NCI-H146 (cell line): Measurements from ENCODE around the gene RNASE13.
A peak's percentile ranks its signal among the peaks of the same experiment; 100 is the strongest.
"Not testable (repeated sequence)": the region's sequence is repeated elsewhere in the genome, so short reads cannot be mapped to it uniquely, and the experiment has no call there.

Source experiments
- DNase-seq: peaks from one replicate; lab custom pipeline; 2025; lab: John Stamatoyannopoulos, UW

Gene RNASE13

DNA sequence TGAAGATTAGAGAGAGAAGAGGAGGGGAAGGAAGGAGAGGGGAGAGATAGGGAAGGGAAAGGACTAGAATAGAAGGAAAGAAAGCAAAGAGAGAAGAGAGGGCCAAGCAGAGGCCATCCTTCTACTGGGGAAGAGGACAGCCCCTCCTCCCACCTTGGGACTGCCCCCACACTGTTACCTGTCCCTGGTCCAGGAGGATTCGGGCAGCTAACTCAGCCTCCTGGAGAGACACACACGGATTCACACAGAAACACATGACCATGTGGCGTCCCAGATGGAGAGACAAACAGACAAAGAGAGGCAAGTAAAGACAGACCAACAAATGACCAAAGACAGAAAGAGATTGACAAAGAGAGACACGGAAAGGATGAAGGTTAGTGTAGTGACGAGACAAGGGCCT lies 11.9 kb downstream of the RNASE13 start:
- no peak for DNase-seq

DNA sequence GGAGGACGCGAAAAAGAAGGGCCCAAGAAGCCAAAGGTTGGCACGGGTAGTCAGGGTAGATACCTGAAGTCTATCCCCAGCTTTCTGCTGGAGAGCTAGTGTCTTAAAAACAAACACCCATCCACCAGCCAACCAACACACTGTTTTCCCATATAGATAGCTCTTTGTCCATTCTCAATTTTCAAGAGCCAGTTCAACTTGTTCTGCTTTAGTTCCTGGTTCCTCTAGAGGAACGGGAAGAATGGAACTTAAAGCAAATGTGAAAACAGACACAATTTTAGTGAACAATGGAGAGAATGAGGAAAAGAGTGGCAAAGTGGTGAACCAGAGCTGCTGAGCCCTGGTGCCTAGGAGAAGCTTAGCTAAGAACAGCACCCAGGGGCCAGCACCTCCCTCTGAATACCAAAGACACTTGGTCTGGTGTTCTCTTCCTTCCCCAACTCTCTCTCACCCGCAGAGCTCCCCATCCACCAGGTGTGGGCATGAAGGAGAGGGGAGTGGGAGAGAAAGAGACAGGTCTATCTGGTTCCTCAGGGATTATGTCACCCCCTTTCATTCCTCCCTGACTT lies 13.5 kb downstream of the RNASE13 start:
- DNase-seq: no peak

DNA sequence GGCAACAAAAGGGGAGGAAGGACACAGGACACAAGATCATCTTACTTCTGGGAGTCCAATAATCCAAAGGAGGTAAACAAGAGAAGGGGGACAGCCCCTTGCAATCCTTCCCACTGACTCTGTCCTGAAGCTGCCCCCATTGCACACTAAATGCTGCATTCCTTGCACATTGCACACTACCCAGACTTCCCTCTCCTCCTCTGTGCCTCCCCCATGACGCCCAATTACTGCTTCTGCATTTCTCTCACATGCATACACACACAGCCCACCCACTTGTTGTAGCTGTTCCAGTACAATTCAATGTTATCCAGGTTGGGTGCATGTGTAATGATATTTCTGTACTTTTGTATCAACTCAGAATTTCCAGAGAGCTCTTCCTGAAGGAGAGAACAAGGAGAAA lies 15.2 kb downstream of the RNASE13 start:
- DNase-seq: no peak

DNA sequence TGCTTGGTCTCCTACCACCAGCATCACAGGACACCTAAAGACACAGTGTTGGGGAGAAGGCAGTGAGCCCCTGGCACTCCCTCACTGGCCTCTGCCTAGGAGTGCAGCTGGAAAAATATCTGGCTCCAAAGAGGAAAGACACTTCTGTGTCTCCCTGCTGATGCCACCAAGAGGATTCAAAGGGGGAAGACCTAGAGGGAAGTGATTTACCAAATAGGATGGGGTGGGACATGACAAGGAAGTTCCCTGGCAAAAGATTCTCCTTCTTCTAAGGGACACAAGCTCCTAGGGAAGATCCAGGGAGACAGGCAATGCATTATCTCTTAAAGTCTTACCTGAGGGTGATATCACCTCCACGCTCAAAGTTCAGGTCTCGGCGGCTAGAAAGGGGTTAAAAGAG lies 15.8 kb downstream of the RNASE13 start:
- no peak for DNase-seq

DNA sequence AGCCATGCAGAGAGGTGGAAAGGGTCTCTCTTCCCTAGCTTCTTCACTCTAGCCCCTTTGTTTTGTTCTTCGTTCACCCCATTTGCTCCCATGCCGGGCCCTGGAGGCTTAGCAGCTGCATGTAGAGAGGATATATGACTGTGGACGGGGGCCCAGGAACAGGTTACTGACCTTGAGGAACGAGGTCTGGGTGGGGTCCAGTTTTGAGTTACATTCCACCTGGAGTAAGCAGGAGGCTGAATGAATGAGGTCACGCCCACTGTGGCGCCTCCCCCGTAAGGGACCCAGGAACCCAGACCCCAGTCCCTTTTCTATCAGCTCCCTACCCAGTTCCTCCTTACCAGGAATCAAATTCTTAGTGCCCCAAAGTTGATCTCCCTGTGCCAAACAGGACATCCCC lies 16.3 kb downstream of the RNASE13 start:
- no peak for DNase-seq

DNA sequence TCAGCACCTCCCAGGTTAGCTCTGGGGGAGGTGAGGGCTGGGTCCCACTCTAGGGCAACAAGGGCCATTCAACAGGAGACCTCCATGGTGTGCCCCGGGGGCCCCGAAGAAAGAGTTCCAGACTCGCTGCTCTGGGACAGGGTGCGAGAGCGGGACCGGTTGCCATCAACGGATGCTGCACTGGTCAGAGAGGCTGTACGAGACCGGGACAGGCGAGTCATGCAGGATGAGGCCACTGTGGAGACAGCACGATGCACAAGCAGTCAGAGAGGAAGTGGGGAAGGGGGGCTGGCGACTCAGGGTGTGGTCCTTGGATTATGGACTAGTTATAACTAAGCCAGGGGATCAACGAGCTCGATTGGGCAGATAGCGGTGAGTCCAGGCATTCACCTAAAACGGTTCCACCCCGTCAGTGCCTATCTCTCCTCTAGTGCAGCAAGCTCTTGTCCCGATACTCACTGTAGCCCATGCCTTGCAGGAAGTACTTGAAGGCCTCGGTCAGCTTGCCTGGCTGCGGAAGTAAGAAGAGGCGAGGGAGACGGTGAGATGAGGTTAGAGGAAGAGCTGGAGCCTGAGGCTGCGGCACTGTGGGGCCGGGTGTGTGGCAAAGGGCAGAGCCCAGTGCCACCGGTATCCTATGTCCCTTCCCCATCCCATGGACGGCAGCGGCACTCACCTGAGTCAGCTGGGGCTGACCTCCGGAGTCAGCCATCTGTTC lies 16.9 kb downstream of the RNASE13 start:
- DNase-seq: no peak

DNA sequence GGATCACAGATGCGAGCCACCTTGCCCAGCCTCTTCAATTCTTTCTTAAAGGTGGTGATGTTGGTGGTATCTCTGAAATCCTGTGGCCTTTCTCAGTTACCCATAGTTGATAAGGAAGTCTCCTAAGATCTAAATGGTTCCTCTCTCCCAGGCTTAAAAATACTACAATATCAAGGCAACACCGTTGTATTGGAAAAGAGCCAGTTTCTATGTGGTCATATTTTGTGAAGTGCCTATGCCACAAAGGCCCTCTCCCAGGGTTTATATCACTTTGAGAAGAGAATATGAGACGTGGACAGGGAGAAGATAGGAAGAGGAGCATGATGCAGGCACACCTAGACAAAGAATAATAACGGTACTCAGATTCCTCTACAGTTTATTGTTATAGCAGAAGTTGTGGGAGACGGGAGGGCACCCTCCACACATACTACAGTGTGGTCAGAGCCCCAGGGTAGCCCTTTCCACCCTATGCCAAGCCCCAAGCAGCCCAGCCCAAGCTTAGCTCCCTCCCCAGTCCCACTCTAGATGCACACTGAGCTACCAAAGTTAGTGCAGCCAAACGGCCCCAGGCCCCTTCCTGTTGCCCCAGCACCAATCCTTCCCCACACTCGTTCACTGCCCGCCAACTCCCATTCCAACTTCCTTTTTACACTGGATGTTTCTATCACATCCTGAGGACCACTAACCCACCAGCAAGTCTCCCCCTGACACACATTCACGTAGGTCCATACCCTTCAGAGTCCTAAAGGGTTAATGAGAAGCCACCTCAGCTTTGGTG lies 18.0 kb downstream of the RNASE13 start:
- DNase-seq: no peak

DNA sequence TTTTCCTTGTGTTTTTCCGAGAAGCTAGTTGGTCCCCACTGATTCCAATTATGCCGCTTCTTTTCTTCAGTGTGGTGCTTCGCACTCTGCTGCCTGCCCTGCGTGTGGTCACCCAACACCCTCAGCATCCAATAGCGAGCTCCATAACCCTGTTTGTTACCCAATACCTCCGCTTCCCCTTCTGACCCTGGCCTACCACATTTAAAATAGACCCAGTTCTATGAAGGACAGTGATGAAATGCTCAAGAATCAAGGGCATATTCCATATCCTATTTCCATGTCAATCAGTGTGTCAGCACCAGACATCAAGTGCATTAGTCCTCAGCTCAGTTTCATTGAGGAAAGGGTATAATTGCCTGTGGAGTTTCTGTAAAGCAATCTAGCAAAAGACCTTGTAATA lies 19.3 kb downstream of the RNASE13 start:
- no peak for DNase-seq

DNA sequence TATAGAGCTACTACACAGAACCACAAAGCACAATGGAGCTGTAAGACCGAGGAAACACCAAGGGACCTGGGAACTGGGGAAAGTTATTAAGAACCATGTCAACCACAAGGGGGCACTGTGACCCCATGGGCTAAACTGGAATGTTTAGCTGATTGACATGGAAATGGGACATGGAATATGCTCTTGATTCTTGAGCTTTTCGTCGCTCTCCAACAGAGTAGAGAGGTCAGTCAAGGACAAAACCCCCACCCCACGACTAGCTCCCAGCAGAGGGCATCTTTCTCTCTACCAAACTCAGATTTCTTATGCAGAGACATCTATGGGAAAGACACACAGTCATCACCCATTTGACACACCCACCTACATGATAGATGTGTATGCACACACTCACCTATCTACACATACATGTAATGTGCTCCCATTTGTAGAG lies 19.8 kb downstream of the RNASE13 start:
- peak; percentile 73 for DNase-seq

DNA sequence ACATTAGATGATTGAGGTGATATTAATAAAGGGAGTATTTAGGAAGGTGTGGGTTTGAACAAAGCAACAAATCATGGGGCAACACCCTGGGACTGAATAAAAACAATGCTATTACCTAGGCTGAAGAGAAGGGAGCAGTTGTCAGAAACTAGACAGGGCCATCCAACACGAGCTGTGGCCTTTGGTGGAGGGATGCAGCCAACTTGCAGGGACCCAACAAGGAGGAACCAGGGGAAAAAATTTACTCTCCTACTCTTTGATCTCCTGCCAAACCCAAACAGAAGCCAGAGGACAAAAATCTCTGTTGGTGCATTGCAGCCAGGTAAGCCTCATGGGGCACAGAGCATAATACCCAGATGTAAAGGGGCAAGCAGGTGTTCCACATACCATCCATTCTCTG lies 23.5 kb downstream of the RNASE13 start:
- no peak for DNase-seq

DNA sequence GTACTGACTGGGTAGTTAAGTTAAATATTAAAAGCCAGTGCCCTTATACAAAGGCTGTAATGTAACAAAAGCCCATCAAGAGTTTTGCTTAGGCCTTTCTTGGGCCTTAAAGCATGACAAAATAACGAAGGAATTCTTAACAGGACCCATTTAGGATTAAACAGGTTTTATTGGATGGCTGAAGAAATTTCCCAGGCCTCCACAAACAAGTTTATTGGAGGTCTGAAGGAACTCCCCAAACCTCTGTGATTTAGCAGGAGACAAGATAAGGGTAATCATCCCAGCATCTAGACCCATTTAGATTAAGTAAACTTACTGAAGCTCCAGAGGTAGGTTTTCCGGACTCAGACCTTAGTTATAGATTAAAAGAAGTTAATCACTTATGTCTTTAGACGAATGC lies 24.9 kb downstream of the RNASE13 start:
- DNase-seq: not testable (repeated sequence)

DNA sequence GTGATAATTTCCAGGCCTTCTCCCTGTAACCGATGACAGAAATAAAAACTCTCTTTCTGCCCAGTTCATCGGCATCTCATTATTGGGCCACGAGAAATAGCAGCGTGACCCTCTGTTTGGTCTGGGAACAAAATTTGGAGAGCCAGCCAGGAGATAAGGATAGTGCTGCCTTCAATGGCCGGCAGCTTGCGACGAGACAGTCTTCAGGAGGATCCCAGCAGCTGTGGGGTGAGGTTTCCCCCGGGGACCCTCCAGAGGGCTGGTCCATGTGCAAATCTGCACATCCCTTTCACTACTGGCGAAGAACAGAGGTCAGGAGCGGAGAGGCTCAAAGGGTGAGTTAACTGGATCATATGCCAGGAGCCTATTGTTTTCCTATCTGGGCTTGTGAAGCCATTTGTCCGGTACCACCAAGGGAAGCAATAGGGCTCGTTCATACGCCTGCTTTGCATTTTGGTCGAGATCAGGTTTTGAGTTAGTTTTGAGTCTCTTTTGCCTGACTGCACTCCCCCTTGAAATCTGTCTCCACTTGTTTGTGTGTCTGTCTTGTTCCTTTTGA lies 30.7 kb downstream of the RNASE13 start:
- no peak for DNase-seq

DNA sequence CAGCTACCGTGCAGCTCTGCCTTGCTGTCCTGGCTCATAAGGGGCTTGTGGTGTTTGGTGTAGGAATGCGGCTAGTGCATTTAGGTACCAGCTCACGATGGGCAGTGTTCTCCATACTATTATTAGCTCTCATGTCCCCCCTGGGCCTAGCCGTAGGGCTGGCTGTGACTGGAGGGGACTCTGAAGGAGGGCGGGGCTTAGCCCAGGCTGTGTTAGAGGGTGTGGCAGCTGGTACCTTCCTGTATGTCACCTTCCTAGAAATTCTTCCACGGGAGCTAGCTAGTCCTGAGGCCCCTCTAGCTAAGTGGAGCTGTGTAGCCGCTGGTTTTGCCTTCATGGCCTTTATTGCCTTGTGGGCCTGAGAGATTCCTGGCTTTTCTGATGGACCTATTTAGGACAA lies 33.4 kb downstream of the RNASE13 start:
- no peak for DNase-seq

DNA sequence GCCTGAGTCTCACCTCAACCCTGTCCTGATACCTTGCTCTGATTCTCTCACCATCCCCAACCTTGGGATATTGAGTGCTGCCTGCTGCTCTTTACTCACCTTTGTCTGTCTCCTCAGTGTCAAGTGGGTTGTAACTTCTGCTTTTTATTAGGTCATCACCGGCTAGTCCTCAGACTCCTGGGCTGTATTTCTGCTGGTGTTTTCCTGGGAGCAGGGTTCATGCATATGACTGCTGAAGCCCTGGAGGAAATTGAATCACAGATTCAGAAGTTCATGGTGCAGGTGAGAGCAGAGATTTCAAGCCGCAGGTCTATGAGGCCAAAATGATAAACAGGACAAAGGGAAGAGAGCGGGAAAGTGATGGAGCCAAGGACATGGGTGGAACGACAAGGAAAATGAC lies 35.0 kb downstream of the RNASE13 start:
- DNase-seq: no peak

DNA sequence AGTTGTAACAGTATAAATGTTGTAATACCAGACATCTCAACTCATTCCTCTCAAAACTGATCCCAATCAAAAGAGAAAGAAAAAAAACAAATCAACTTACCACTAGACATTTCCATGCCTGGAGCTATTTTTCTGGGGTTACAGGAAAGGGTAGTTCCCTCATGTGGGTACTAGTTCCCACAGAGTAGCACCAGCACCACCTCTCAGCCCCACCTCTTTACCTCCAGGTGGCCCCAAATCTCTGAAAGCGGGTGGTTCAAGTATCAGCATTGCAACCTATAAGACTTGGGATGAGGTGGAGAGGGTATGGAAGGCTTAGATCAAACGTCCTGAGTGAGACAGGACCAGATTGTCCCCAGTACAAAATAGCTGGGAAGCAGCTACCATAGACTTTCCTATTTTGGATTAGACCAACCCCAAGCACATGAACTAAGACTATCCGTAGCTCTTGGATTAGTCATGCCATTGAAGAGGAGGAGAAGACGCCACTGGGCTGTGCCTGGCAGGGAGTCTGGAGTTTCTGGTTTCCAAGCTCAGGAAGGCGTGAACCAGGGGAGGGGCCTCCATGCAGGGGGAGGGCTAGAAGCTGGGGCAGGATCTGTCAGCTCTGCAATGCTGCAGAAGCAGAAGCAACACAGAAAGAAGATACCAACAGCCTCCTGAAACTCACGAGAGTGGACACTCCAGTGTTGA lies 35.8 kb downstream of the RNASE13 start, which contains the start of gene SLC39A2:
SLC39A2 (plus strand) TSS at position 620 of the 693 bp plus-strand sequence. CDS start 154 bp downstream, outside the sequence.
- DNase-seq: no peak

DNA sequence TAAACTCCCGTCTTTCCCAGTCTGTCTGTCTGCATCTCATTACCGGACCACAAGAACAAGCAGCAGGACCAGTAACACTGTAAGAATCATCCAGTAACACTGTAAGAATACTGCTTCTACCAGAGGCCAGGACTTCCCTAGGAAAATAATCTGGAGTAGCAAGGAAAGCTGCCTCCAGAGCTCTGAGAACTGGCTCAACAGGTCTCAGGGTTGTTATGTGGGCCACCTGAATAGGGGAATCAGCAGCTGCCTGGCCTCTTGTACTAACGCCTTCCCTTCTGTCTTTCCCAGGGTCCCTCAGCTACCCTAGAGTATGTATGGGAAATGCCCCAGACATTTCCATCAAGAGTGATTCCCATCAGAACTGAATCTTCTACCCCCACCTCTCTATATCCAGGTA lies 36.5 kb downstream of the RNASE13 start:
- DNase-seq: no peak

DNA sequence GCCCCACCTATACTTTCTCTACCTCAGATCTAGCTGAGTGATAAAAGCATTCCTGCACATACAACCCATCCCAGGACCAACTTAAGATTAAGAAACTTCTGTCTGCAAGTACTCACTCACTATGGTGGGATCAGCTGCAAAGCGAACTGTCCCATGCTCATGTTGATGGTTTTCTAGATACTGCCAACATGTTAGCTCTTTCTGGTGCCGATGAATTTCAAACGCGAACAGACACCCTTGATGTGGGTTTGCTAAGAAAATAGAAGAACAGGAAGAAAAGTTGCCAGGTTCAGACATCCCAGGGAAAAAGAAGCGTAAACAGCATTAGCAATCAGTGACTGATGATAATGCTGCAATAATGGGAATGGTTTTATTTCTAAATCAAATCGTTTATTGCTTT lies 37.0 kb downstream of the RNASE13 start:
- DNase-seq: no peak

DNA sequence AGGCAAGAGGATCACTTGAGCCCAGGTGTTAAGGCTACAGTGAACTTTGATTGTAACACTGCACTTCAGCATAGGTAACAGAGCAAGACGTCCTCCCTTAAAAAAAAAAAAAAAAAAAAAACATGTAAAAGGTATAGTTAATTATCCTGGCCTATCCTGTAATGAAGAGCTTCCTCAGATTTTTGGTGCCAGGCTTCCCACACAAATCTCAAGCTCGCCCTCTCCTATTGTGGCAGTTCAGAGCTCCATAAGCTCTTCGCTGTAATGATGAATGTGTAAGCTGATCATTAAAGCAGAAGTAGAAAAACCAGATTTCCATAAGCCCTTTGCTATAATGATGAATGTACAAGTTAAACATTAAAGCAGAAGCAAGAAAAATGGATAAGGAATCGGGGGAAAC lies 37.5 kb downstream of the RNASE13 start:
- DNase-seq: no peak

DNA sequence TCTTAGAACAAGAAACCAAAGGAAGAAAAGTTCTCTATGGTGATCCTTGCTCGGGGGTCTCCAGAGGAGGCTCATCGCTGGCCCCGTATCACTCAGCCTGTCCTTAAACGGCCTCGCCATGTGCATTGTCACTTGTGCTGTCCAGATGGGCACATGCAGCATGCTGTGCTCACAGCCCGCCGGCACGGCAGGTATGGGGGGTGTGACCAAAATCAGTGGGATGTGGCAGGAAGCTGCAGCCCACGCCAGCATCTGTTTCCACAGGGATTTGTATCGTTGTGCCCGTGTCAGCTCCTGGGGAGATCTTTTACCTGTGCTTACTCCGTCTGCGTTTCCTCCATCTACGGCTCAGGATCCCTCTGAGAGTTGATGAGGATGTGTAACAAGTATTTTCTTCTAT lies 38.1 kb downstream of the RNASE13 start:
- no peak for DNase-seq

DNA sequence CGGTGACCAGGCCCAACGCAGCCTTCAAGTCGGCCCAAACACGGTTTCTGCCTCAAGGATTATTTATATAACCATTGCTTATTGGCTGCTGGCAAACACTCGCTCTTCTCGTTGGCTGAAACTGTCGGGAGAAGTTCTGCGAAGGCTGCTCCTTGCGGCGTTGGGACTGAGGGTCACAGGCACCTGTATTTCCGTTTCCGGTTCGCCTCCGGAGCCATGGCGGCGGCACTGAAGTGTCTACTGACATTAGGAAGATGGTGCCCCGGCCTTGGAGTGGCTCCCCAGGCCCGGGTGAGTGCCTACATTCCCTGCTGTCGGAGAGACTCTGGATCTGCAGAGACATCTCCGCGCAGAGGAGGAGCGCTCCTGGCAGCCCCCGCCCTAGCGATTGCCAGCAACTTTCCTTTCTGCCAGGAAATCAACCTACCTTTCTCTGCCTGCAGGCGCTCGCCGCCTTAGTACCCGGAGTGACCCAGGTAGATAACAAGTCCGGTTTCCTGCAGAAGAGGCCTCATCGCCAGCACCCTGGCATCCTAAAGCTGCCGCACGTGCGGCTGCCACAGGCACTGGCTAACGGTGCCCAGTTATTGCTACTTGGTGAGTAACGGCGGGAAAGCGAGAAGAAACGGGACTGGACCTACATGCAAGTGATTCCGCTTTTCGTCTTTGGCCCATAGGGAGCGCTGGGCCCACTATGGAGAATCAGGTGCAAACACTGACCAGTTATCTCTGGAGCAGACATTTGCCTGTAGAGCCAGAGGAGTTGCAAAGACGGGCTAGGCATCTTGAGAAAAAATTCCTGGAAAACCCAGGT lies 44.6 kb downstream of the RNASE13 start, which contains the start of gene METTL17:
METTL17 (plus strand) TSS at position 194 of the 814 bp plus-strand sequence; CDS start at position 217, 23 bp downstream.
- peak; percentile 90 for DNase-seq

DNA sequence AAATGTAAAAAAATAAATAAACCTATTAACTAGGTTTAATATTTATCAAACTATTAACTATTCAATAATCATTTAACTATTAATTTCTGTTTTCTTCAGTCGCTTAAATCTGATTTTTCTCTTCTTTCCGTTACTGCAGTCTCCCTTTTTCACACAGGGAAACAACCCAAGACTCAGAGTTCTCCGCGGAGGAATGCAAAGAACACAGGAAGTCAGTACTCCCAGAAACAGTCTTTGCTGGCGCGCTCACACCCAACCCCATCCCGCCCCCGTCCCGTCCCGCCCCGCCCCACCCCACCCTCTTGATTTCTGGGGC lies 45.2 kb downstream of the RNASE13 start:
- DNase-seq: no peak
